Measurements from ENCODE around the gene ARHGDIG.

DNA sequence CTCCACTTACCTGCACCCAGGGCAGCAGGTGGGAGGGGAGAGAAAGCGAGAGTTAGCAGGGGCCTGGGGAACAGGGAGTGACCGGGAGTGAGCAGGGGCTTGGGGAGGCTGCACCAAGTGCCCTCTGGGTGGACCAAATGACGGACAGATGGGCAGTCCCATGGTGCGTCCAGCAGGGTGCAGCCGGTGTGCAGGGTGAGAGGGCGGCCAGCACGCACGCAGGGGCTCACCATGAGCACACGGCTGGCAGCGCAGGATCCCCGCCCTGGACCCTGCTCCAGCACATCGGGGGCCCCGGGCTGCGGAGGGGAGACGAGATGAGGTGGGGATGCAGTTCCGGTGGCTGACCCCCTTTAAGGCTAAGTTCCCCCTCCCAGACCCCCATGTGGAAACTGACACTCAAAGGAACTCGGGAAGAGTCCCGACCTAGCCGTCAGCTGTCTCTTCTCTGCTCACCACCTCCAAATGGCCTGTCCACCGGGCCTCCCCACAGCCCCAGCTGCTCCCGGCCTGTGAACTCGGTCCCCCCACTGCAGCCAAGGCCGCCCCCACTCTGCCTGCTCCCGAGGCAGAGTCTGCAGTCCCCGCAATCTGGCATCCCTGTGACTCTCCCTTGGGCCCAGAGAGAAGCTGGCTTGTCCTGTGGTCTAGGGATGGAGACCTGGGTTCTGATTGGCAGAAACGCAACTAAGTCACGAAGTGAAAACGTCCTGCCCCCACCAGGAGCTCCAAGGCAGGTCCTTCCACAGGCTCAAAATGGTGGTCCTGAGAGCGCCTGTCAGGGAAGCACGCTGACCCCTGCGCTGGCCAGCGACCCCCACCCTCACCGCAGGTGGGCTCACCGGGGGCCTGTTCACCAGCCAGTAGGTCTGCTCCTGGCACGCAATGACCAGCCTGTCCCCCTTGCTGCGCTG lies 7.5 kb upstream of the ARHGDIG start:
- TF ChIP-seq CREB1 (IDR thresholded peaks at IDR 0.05; ENCODE audit: low read depth) (no peak), TAF1 (IDR thresholded peaks at IDR 0.05; ENCODE audit: low read depth) (no peak), FOXM1 (IDR thresholded peaks at IDR 0.05; ENCODE audit: borderline replicate concordance, low read depth) (no peak), EGR1 (IDR thresholded peaks at IDR 0.05) (no peak), YY1 (IDR thresholded peaks at IDR 0.05; ENCODE audit: low read depth) (no peak), TEAD4 (IDR thresholded peaks at IDR 0.05) (no peak), MAX (IDR thresholded peaks at IDR 0.05) (no peak), EP300 (IDR thresholded peaks at IDR 0.05; ENCODE audit: borderline replicate concordance) (no peak), NFIC (IDR thresholded peaks at IDR 0.05) (no peak), TCF12 (IDR thresholded peaks at IDR 0.05; ENCODE audit: low read depth) (no peak), CEBPB (IDR thresholded peaks at IDR 0.05) (no peak), REST (IDR thresholded peaks at IDR 0.05; ENCODE audit: low read depth) (no peak)
